Stimulated activated CD4-positive, alpha-beta T cell treated with anti-CD3 and anti-CD28 coated beads, TNF-alpha, amount 100 ng/mL, for 1 hour (primary cell): ENCODE measurements around the gene DAZAP1.

Experiments
- DNase-seq, 3 donors: peaks; one replicate each; pipeline ENCODE4 v3.0.0-alpha.2; 2020; ENCODE audit warnings: low read depth in 3 of 3, low spot score in 1 of 3

The DAZAP1 gene

DNA sequence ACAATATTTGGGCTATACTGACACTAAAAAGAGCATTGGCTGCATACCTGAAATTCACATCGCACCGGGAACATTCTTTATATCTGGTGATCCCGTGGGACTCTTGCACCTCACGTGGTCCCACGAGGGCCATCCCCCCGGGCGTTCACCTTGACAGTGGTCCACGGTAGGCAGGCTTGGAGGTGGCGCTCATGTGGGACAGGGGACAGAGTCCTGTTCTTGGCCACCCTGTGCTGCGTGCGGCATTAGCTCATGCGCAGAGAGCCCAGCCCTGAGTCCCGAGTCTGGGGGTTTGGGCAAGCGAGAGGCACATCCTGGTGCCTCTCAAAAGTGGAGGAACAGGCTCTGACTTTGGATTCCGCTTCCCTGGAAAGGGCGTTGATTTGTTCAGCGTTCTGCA, 13.5 kb upstream of the DAZAP1 start:
- DNase-seq = no peak

DNA sequence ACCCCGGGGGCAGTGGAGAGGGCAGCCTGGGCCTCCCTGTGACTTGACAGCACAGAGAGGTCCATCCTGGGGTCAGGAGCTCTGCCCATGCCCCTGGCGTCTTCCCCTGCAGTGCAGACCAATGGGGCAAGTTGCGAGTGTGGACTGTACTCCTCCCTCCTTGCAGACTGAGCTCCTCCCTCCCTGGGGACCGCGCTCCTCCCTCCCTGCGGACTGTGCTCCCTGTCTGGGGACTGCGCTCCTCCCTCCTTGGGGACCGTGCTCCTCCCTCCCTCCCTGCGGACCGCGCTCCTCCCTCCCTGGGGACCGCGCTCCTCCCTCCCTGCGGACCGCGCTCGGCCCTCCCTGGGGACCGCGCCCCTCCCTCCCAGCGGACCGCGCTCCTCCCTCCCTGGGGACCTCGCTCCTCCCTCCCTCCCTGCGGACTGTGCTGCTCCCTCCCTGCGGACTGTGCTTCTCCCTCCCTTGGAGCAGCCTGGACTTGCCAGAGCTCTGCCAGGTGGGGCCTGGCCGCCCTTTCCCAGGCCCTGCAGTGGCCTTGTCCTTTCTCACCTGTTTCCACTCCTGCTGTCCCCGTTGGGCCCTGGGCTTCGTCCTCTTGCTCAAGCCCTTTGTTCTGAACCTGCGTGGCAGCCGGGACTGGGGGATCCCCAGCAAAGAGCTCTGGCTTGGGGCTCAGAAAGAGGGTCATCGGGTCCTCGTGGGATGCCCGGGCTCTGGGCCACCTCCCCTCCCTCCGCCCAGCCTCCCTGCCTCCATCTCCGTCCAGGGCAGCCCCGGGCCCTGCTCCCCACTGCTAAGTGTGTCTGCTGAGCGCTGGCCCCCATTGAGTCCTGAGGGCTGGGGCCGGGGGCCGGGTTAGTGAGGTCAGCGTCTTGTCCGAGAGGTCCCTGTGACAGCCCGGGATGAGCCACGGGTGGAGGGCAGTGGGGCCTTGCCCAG, 12.9 kb upstream of the DAZAP1 start:
- DNase-seq = no peak

DNA sequence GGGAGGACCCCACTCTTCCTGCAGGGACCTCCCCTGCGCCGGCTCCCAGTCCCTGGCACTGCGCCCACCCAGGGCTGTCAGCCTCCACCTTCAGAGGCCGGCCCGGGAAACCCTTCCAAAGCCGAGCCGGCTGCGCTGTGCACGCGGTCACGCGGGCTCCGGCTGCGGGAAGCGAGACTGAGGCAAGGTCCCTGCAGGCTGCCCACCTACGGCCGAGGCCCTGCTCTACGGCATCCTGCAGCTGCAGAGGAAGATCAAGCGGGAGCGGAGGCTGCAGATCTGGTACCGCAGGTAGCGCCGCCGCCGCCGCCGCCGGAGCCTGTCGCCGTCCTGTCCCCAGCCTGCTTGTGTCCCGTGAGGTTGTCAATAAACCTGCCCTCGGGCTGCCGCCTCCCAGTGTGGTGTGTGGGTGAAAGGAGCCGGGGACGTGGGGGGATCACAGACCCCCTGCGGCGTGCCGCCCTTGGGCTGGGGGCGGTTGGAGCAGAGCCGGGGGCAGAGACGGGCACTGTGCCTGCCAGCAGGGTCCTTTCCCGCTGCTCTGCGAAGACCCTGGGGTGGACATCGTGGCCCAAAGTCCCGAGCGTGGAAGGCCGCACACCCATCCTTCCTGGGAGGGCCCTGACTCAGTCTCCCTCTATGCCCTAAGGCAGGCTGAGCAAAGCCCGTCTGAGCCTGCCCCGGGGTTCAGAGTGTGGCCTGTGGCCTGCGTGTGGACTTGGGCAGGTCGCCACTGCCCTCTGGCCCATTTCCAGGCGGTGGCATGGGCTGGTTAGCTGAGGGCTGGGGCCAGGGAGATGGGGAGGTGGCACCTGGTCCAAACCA, 12.0 kb upstream of the DAZAP1 start:
- DNase-seq = no peak

DNA sequence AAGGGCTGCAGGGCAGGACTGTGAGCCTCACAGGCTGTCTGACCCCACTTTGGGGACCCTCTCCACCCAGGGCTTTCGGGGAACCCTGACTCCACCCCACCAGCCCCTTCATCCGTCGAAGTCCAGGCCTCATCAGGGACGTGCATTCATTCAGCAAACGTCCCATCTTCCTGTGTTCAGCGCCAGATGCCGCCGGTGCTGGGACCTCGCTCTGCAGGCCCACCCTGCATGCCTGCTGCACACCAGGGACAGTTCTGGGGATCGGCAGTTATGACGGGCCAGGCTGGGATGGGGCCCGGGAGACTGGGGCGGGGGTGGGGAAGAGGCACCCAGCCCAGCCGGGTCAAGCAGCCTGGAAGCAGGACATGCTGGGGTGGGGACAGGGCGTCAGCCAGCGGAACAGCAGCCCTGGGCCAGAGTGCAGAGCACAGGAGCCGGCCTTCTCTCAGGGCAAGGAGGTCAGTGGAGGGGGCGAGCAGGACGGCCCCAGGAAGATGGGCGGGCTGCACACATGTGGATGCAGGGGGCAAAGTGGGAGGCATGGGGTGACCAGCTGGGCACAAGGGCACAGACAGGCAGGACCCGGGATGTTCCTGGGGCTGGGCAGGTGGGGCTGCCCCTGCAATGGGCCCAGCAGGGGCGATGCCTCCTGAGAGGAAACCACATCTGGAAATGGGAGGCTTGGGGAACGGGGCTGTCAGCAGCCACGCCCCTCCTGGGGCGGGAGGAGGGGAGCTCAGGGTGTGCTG, 11.2 kb upstream of the DAZAP1 start:
- DNase-seq = no peak

DNA sequence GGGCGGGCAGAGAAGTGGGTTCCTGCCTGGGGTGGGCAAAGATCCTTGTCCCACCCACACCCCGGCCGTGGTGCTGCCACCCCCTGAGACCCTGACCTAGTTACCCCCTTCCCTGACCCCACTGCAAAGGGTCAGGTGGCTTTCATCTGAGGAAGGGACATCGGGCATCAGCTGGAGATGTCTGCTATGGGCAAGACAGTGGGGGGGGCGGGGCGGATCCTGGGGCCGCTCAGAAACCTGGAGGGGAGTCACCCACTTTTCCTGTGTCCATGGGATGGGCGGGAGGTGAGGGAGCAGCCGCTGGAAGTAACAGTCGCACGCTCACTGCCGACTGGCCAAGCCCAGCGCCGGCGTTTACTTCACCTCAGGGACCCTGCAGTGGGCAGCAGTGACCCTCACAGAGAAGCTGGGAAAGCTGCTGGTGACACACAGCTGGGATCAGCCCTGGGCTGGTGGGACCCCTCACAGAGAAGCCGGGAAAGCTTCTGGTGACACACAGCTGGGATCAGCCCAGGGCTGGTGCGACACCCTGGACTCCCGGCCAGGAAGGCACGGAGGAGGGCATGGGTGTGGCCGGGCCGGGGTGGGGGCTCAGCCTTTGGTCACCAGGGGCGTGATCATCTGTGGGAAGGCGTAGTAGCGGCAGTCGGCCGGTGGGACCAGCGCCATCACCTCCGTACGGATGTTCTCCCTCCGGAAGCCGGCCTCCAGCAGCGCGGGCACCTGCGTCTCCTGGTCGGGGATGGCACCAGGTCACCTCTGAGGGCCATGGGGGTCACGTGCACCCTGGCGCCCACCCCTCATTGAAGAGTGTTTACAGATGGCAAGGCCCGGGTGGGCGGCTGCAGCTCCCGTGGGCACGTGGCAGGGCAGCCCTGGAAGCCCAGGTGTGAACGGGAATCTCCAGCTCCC, 10.4 kb upstream of the DAZAP1 start:
- DNase-seq = no peak

DNA sequence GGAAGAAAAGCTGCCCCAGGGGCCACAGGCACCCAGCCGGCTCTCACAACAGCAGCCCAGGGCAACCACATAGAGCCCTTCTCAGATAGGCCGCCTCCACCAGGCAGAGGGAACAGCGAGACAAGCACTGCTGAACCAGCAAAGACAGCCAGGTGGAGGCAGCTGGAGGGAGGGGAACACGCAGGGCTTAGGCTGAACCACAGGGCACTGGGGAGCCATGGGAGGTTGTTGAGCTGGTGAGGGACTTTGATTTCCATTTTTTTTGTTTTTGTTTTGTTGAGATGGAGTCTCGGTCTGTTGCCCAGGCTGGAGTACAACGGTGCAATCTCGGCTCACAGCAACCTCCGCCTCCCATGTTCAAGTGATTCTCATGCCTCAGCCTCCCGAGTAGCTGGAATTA, 9.5 kb upstream of the DAZAP1 start:
- DNase-seq = no peak

DNA sequence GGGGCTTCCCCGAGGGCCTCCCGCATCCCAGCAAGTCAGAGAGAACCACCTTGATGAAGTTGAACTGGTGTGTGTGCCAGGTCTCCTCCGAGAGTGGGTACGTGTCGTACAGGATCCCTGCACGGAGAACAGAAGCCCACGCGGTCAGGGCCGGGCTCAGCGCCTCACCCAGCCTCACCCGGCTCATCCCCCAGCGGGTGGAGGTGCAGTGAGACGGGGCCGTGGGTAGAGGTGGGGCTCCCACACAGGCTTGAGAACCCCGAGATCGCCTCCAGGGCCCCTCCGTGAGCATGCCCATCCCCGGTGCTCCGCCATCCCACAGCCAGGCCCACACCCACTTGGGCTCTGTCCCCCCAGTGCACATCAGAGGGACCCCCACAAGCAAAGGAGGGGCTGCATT, 8.3 kb upstream of the DAZAP1 start:
- no peak for DNase-seq

DNA sequence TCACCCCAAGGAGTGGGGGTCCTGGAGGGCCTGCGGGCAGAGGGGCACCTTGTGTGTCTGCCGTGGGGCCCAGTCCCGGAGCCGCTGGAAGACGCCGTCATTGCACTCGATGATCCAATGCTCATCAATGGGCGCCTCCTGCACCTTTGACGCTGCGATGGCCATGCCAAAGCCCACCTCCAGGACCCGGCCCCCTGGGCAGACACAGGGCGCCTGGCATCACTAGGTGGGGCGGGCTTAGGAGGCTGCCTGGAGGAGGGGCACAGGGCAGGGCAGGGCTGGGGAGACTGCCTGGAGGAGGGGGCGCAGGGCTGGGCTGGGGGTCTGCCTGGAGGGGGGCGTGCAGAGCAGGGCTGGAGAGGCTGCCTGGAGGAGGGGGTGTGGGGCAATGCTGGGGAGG, 7.6 kb upstream of the DAZAP1 start:
- no peak for DNase-seq

DNA sequence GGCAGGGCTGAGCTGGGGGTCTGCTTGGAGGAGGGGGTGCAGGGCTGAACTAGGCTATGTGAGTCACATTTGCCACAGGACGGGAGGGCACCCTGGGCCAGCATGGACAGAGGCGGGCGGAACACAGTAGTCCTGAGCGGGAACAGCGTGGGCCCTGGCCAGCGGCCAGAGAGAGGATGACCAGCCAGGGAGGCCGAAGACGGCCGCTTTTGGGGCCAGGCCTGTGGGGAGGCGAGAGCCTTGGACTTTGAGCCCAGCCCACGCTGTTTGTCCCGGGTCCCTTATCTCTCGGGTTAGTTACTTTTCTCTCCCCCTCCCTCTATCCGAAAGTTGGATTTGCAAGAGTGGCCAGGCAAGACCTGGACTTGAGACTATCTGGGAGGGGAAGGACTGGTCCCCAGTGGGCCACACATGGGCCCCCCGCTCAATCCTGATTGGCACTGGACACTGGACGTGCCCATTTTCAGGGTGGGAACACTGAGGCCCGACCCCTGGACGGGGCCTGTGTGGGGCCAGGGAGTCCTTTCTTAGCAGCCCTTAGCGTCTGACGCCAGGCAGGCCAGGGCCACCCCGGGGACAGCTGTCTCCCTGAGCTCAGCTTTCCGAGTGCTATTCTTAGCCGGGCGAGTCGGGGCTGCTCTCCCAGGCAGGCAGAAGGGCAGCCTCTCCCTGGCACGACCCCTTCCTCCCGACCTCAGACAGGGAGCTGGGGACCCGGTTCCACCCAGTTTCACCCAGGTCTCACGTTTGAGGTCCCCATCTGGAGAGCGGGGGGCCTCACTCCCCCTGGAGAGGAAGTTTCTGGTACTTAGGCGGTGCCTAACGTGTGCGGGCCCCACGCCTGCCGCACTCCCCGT, 6.9 kb upstream of the DAZAP1 start:
- DNase-seq = no peak

DNA sequence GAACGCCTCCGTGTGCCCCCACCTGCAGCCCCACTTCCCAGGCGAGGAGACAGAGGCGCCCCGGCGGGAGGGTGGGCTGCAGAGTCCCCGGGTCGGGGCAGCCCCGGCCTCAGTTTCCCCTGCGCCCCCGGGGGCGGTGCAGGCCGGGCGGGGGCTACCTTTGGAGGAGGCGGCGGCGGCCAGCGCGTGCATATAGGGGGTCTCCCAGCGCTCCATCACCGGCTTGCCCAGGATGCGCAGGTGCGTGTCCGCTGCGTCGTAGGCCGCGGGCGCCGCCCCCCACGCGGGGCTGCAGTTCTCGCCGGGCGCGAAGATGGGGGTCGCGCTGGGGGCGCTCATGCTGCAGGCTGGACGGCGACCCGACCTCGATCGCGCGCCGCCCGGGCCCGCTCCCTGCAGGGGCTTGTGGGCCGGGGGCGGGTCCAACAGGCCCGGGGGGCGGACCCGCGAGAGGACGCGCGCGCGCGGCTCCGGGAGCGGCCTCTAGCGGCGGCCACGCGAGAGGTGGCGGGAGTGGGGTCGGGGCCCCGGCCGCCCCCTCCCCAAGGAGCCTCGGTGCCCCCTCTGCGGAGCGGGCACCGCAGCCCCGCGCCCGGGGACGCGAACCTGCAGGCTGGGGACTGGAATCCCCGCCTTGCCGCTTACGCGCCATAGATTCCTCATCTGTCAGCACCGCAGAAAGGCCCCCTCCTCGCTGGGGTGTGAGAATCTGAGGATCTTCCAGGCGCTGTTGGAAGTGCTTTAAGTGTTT, 6.1 kb upstream of the DAZAP1 start, which contains the start of gene GAMT:
Gene GAMT, minus strand, starts transcription at position 405 of the 751 bp plus-strand sequence. Its CDS starts 66 bp downstream, at position 339.
- DNase-seq = peak in 2 of 3 donors; percentile 34 to 47

DNA sequence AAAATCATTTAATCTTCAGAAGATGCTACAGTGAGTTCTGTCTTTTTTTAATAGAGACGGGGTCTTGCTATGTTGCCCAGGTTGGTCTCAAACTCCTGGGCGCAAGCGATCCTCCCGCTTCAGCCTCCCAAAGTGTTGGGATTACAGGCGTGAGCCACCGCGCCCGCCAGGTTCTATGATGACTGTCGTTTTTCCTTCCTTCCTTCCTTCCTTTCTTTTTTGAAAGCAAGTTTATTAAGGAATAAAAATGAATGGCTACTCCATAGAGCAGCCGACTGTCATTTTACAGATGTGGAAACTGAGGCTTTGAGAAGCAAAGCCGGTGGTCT, 5.5 kb upstream of the DAZAP1 start:
- DNase-seq = no peak

DNA sequence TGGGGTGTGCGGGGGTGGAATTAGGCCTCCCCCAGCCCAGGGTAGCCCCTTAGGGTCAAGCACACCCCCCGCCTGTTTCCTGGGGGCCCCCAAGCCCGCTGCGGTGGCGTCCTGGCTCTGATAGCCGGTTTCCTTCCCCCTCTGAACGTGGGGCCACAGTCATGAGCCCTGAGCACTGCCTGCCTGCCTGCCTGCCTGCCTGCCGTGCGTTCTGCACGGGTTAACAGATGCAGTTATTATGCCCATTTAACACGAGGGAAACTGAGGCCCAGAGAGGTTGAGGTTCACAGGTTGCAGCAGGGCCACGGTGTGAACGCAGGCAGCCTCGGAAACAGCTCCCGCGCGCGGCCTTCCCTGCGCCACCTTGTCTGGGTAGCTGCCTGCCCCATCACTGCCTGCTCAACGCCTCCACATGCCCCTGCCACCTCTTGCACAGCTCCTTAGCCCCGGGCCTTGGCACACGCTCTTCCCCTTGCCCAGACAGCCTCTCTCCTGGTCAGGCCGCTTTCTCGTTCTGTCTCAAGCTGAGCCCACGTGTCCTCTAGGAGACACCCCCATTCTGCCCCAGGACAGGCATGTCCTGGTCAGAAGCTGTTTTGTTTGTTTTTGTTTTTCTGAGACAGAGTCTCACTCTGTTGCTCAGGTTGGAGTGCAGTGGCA, 4.8 kb upstream of the DAZAP1 start:
- no peak for DNase-seq

DNA sequence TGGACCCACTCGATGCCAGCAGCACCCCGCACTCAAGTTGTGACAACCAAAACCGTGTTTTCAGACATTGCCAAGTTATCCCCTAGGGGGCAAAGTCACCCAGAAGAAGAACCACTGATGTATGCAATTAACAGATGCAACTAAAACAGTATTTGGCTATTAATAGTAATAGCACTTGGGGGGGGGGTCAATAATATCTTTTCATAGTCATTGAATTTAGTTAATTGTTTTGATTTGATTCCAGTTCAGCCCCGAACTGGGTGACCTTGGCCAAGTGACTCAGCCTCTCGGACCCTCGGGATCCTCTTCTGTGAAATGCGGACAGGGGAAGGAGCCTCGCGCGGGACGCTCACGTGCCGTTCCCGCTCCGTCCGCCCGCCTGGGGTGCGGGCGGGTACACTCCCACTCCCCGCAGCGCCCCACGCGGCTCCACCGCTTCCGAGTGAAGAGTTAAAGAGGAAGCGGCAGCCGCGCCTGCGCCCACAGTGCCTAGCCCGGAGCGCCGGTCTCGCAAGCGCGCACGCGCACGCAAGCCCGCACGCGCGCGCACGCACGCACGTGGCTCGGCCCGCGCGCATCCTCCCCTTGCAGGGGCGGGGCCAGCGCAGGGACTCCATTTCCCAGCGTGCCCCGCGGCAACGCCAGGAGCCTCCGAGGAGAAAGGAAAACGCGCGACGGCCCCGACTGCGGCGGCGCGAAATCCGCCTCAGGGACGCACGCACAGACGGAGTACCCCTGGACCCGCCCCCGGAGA, 435 bp upstream of the DAZAP1 start:
- peak; percentile 98 to 99 (median 99) for DNase-seq

DNA sequence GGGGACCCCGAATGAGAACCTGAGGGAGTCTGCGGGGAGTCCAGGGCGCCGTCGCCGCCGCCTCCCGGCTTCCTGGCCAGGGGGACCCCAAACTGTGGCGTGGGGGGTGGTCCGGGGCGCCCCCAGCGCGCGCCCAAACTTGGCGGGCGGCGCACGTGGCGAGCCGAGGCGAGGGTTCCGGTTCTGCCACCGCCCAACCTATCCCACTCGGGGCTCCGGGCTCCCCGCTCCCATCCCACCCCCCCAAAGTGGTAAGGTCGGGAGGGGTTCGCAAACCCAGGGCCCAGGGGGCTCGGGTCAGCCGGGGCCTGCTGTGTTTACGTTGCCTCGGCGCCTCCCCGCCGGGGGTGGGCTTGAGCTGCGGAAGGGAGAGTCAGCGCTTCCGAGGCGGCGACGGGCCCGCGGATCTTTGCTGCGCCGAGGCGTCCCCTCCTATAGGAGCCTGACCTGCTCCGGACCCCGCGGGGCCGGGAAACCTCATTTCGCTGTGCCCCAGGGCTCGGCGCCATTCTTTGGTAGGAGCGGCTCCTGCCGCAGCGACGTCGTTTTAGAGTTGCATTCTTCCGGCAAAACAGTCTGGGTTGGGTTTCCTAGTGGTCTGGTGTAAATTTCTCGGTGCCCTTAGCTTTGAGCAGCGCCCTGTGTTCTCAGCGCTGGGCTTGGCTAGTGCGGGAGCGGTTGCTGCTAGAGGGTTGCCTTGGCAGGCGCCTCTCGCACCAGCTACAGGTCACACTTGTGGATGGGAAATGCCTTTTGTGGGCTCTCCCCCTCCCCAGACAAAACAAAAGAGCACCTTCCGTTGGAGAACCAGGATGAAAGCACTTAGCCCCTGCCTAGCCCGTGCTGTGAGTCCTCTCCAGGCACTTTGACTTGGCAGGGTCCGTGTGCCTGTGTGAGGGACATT, 1.2 kb downstream of the DAZAP1 start:
- DNase-seq = peak; percentile 19 to 41 (median 25)

DNA sequence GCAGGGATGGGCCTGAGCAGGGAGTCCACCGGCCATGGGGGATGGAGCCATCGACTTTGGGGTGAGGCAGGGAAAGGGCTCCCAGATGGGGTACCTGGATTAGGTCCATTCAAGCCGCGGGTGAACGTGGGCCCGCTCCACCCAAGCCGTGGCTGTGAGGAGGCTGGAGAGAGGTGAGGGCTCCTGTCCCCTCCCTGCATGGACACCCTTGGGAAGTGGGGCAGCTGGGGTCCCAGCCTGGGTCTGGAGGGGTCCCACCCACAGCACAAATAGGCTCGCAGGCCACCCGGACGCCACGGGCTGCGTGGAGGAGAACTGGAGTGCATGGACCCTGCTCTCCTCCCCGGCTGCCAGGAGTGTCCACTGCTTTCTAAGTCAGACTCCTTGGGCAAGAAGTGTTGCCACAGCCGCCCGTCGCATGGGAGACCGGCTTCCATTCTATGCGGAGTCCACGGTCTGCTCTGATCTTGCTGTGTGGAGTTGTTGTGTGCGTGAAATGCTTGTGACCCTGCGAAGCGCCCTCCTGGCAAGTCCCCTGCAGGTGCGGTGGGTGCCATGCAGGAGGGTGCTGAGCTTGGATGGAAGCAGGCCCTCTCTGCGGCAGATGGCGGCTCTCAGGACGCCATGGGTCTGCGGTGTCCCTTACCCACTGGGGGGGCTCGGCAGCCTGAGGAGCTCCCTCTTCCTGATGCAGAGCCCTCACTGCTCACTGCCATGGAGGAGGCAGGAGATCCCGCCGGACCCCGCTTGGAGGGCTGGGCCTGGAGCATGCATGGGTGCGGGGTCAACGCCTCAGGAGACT, 2.0 kb downstream of the DAZAP1 start:
- DNase-seq = no peak
